Mesenchymal stem cell (in vitro differentiated cells and primary cell): ENCODE data around the gene TRH.

Source experiments
- DNase-seq: peaks from one replicate; pipeline ENCODE4 v3.0.0-alpha.2; 2013
- H2AFZ ChIP-seq: one replicate; pipeline ENCODE4 v1.6.1; 2013; ENCODE audit warnings: low read depth, mild to moderate bottlenecking, control low read depth, inconsistent platforms, low read length, moderate library complexity
- H2AK5ac ChIP-seq: 2 replicates; pipeline ENCODE4 v1.6.1; 2013; ENCODE audit warnings: low read length, moderate library complexity, mild to moderate bottlenecking, inconsistent platforms; ENCODE audit not compliant: severe bottlenecking
- H2BK120ac ChIP-seq: one replicate; pipeline ENCODE4 v1.6.1; 2013; ENCODE audit warnings: low read depth, mild to moderate bottlenecking, inconsistent platforms, low read length, moderate library complexity
- H2BK12ac ChIP-seq, 2 experiments: one replicate each; pipeline ENCODE4 v1.6.1; 2013; ENCODE audit warnings: inconsistent platforms in 2 of 2, low read length in 2 of 2, mild to moderate bottlenecking in 2 of 2, moderate library complexity in 2 of 2, control low read depth in 1 of 2
- H2BK15ac ChIP-seq: one replicate; pipeline ENCODE4 v1.6.1; 2013; ENCODE audit warnings: mild to moderate bottlenecking, low read depth, inconsistent platforms; ENCODE audit not compliant: poor library complexity, severe bottlenecking
- H2BK5ac ChIP-seq: 2 replicates; pipeline ENCODE4 v1.6.1; 2013; ENCODE audit warnings: low read depth, mild to moderate bottlenecking, low read length, control low read depth, inconsistent platforms; ENCODE audit not compliant: poor library complexity, severe bottlenecking
- H3K14ac ChIP-seq, 2 experiments: one replicate each; pipeline ENCODE4 v1.6.1; 2013; ENCODE audit warnings: inconsistent platforms in 2 of 2, low read length in 2 of 2, control low read depth in 1 of 2, mild to moderate bottlenecking in 1 of 2, moderate library complexity in 1 of 2
- H3K18ac ChIP-seq, 2 experiments: one replicate each; pipeline ENCODE4 v1.6.1; 2013; ENCODE audit warnings: inconsistent platforms in 2 of 2, low read length in 2 of 2, control low read depth in 1 of 2, low read depth in 1 of 2, mild to moderate bottlenecking in 1 of 2
- H3K23ac ChIP-seq, 2 experiments: one replicate each; pipeline ENCODE4 v1.6.1; 2013; ENCODE audit warnings: inconsistent platforms in 2 of 2, low read length in 2 of 2, mild to moderate bottlenecking in 2 of 2, moderate library complexity in 2 of 2, control low read depth in 1 of 2
- H3K27ac ChIP-seq: 2 replicates; pipeline ENCODE4 v1.5.1; 2013; ENCODE audit warnings: mild to moderate bottlenecking, moderate library complexity, low read length, control low read depth, inconsistent platforms; ENCODE audit not compliant: poor library complexity, severe bottlenecking
- H3K27me3 ChIP-seq, 2 experiments: 2 replicates each; pipeline versions ENCODE4 v1.6.1 to v1.7.0; 2013; ENCODE audit warnings: low read length in 2 of 2, mild to moderate bottlenecking in 2 of 2, moderate library complexity in 2 of 2, control low read depth in 1 of 2, inconsistent platforms in 1 of 2; ENCODE audit not compliant: control insufficient read depth in 1 of 2, insufficient read depth in 1 of 2
- H3K36me3 ChIP-seq, 2 experiments: 2 replicates each; pipeline versions ENCODE4 v1.6.1 to v1.7.0; 2013; ENCODE audit warnings: low read length in 2 of 2, control low read depth in 1 of 2, inconsistent platforms in 1 of 2, low read depth in 1 of 2, mild to moderate bottlenecking in 1 of 2; ENCODE audit not compliant: insufficient read depth in 2 of 2, control insufficient read depth in 1 of 2
- H3K4ac ChIP-seq, 2 experiments: one replicate each; pipeline ENCODE4 v1.6.1; 2013; ENCODE audit warnings: inconsistent platforms in 2 of 2, low read length in 2 of 2, mild to moderate bottlenecking in 2 of 2, moderate library complexity in 2 of 2, control low read depth in 1 of 2, low read depth in 1 of 2
- H3K4me1 ChIP-seq: 2 replicates; pipeline ENCODE4 v1.6.1; 2013; ENCODE audit warnings: low read depth, low read length, control low read depth; ENCODE audit not compliant: control insufficient read depth, insufficient read depth
- H3K4me2 ChIP-seq: 2 replicates; pipeline ENCODE4 v1.6.1; 2013; ENCODE audit warnings: low read length, mild to moderate bottlenecking, inconsistent platforms; ENCODE audit not compliant: poor library complexity, severe bottlenecking
- H3K4me3 ChIP-seq, 2 experiments: 2 replicates each; pipeline versions ENCODE4 v1.5.1 to v1.7.0; 2013; ENCODE audit warnings: low read length in 2 of 2, mild to moderate bottlenecking in 2 of 2, control low read depth in 1 of 2, low read depth in 1 of 2; ENCODE audit not compliant: insufficient read depth in 1 of 2
- H3K79me1 ChIP-seq: replicated peaks from 2 replicates; pipeline ENCODE4 v1.6.1; 2013; ENCODE audit warnings: mild to moderate bottlenecking, control low read depth, low read length, inconsistent platforms; ENCODE audit not compliant: poor library complexity, severe bottlenecking
- H3K9ac ChIP-seq: 2 replicates; pipeline ENCODE4 v1.7.0; 2013; ENCODE audit warnings: mild to moderate bottlenecking, low read length, moderate library complexity
- H3K9me3 ChIP-seq: 2 replicates; pipeline ENCODE4 v1.7.0; 2013; ENCODE audit warnings: mild to moderate bottlenecking, low read length; ENCODE audit not compliant: control insufficient read depth
- H4K8ac ChIP-seq: one replicate; pipeline ENCODE4 v1.6.1; 2013; ENCODE audit warnings: inconsistent platforms, mild to moderate bottlenecking, low read length, moderate library complexity
- H4K91ac ChIP-seq: one replicate; pipeline ENCODE4 v1.6.1; 2013; ENCODE audit warnings: mild to moderate bottlenecking, low read length, inconsistent platforms
- WGBS: methylation state at CpG from one replicate; pipeline ENCODE4 v1.1.7; 2013; ENCODE audit warnings: mixed read lengths; 5-methylcytosine and 5-hydroxymethylcytosine counted together

The TRH gene

GRCh38 chr3:129934234-129935123, 40.0 kb upstream of the TRH start:
- no peak overlapping the region for H4K8ac ChIP-seq
- DNase-seq, result peak; percentile 32
- 30% methylated on average over 20 of the region's 20 CpGs for WGBS
- no peak overlapping the region for H2BK12ac ChIP-seq
- no peak overlapping the region for H4K91ac ChIP-seq
- no peak overlapping the region for H2AFZ ChIP-seq
- no peak overlapping the region for H2BK15ac ChIP-seq
- peak overlapping the region; percentile 61 for H3K9ac ChIP-seq
- H3K4me1 ChIP-seq, result peaks cover 2% of the 10 kb centered on the region
- H3K27ac ChIP-seq, result no peak overlapping the region
- no peaks in the 10 kb centered on the region for H3K36me3 ChIP-seq
- no peak overlapping the region for H3K4ac ChIP-seq
- no peak overlapping the region for H3K23ac ChIP-seq
- no peak overlapping the region for H3K18ac ChIP-seq
- H3K4me2 ChIP-seq, result peak overlapping the region; percentile 86
- peaks cover 8 to 12% of the 10 kb centered on the region in 2 experiments for H3K27me3 ChIP-seq
- no peak overlapping the region for H3K14ac ChIP-seq
- H3K9me3 ChIP-seq, result peaks cover 14% of the 10 kb centered on the region
- H2AK5ac ChIP-seq, result peak overlapping the region; percentile 8
- no peaks in the 10 kb centered on the region for H3K79me1 ChIP-seq
- peak overlapping the region in 1 of 2 experiments; percentile 68 for H3K4me3 ChIP-seq
- no peak overlapping the region for H2BK5ac ChIP-seq
- no peak overlapping the region for H2BK120ac ChIP-seq

GRCh38 chr3:129936757-129937156, 37.8 kb upstream of the TRH start:
- H2BK120ac ChIP-seq, result no peak overlapping the region
- H2BK12ac ChIP-seq, result no peak overlapping the region
- peaks cover 16 to 24% of the 10 kb centered on the region in 2 experiments for H3K27me3 ChIP-seq
- H3K79me1 ChIP-seq, result no peaks in the 10 kb centered on the region
- no peaks in the 10 kb centered on the region for H3K9me3 ChIP-seq
- peak overlapping the region; percentile 24 for H3K4me2 ChIP-seq
- no peak overlapping the region for H2BK15ac ChIP-seq
- DNase-seq, result peak; percentile 18
- H4K91ac ChIP-seq, result no peak overlapping the region
- peak overlapping the region; percentile 83 for H3K9ac ChIP-seq
- no peak overlapping the region for H4K8ac ChIP-seq
- H3K18ac ChIP-seq, result no peak overlapping the region
- no peak overlapping the region for H2AFZ ChIP-seq
- no peak overlapping the region for H3K14ac ChIP-seq
- no peak overlapping the region for H2AK5ac ChIP-seq
- no peak overlapping the region for H3K27ac ChIP-seq
- peaks cover 2% of the 10 kb centered on the region for H3K4me1 ChIP-seq
- H3K36me3 ChIP-seq, result no peaks in the 10 kb centered on the region
- peak overlapping the region in 1 of 2 experiments; percentile 73 for H3K4me3 ChIP-seq
- 87% methylated on average over 6 of the region's 6 CpGs for WGBS
- no peak overlapping the region for H3K4ac ChIP-seq
- H2BK5ac ChIP-seq, result no peak overlapping the region
- H3K23ac ChIP-seq, result no peak overlapping the region

- Histone ChIP-seq H2AK5ac (no peak overlapping the region), H3K4me3 (no peak overlapping the region), H3K9me3 (no peaks in the 10 kb centered on the region), H3K4me1 (peaks cover 2% of the 10 kb centered on the region), H3K27me3 (peaks cover 16 to 24% of the 10 kb centered on the region in 2 experiments), H3K14ac (no peak overlapping the region), H4K91ac (no peak overlapping the region), H3K27ac (no peak overlapping the region), H2BK120ac (no peak overlapping the region), H2BK12ac (no peak overlapping the region), H3K9ac (no peak overlapping the region), H2BK5ac (no peak overlapping the region), H3K23ac (no peak overlapping the region), H3K18ac (no peak overlapping the region), H4K8ac (no peak overlapping the region), H3K4me2 (no peak overlapping the region), H2AFZ (no peak overlapping the region), H2BK15ac (no peak overlapping the region), H3K4ac (no peak overlapping the region), H3K79me1 (no peaks in the 10 kb centered on the region), H3K36me3 (no peaks in the 10 kb centered on the region)
- 90% methylated on average over 9 of the region's 9 CpGs for WGBS
- no peak for DNase-seq
Measured at GRCh38 chr3:129937717-129938116, 36.8 kb upstream of the TRH start.

- 86% methylated on average over 8 of the region's 8 CpGs for WGBS
- Histone ChIP-seq H3K27me3 (peaks cover 16 to 22% of the 10 kb centered on the region in 2 experiments), H3K36me3 (no peaks in the 10 kb centered on the region), H4K8ac (no peak overlapping the region), H3K4ac (no peak overlapping the region), H2AK5ac (no peak overlapping the region), H4K91ac (no peak overlapping the region), H3K27ac (no peak overlapping the region), H3K18ac (no peak overlapping the region), H3K4me1 (peaks cover 2% of the 10 kb centered on the region), H3K9me3 (no peaks in the 10 kb centered on the region), H2BK15ac (no peak overlapping the region), H2BK120ac (no peak overlapping the region), H2AFZ (no peak overlapping the region), H2BK12ac (no peak overlapping the region), H3K4me2 (no peak overlapping the region), H3K14ac (no peak overlapping the region), H3K4me3 (no peak overlapping the region), H3K9ac (no peak overlapping the region), H2BK5ac (no peak overlapping the region), H3K79me1 (no peaks in the 10 kb centered on the region), H3K23ac (no peak overlapping the region)
- no peak for DNase-seq
Measured at GRCh38 chr3:129938140-129938930, 36.2 kb upstream of the TRH start.
